ENCODE results near the gene XRCC4. TPM values are rescaled to one million over a fixed set of nuclear protein-coding genes. Genes with fewer than 3 reads are reported as not detected.

XRCC4 gene
- total and polyA plus RNA-seq, 9 of the 15 experiments (the other 6 are each of a cell fraction or from before 2014, with no cell fraction given), result 13.6 to 61.6 (median 22.4) TPM

GRCh38 chr5:83077662-83078261, 415 bp downstream of the XRCC4 start (continued):
- no peak for TF ChIP-seq ZNF407 (IDR thresholded peaks at IDR 0.05; ENCODE audit: low read depth)
- peak in 1 of 2 experiments; percentile 73; a peak in 2 of 4 replicates for TF ChIP-seq RCOR1 (IDR thresholded peaks at IDR 0.05; ENCODE audit: borderline replicate concordance in 1 of 2, low read depth in 2 of 2, low read length in 2 of 2)
- TF ChIP-seq, protein P1, sequence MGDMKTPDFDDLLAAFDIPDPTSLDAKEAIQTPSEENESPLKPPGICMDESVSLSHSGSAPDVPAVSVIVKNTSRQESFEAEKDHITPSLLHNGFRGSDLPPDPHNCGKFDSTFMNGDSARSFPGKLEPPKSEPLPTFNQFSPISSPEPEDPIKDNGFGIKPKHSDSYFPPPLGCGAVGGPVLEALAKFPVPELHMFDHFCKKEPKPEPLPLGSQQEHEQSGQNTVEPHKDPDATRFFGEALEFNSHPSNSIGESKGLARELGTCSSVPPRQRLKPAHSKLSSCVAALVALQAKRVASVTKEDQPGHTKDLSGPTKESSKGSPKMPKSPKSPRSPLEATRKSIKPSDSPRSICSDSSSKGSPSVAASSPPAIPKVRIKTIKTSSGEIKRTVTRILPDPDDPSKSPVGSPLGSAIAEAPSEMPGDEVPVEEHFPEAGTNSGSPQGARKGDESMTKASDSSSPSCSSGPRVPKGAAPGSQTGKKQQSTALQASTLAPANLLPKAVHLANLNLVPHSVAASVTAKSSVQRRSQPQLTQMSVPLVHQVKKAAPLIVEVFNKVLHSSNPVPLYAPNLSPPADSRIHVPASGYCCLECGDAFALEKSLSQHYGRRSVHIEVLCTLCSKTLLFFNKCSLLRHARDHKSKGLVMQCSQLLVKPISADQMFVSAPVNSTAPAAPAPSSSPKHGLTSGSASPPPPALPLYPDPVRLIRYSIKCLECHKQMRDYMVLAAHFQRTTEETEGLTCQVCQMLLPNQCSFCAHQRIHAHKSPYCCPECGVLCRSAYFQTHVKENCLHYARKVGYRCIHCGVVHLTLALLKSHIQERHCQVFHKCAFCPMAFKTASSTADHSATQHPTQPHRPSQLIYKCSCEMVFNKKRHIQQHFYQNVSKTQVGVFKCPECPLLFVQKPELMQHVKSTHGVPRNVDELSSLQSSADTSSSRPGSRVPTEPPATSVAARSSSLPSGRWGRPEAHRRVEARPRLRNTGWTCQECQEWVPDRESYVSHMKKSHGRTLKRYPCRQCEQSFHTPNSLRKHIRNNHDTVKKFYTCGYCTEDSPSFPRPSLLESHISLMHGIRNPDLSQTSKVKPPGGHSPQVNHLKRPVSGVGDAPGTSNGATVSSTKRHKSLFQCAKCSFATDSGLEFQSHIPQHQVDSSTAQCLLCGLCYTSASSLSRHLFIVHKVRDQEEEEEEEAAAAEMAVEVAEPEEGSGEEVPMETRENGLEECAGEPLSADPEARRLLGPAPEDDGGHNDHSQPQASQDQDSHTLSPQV (IDR thresholded peaks at IDR 0.05), result no peak
- TF ChIP-seq CEBPG (CRISPR knock-in tag; IDR thresholded peaks at IDR 0.05), result no peak
- no peak for TF ChIP-seq CEBPG (tag; conservative IDR thresholded peaks at IDR 0.05 in 1 of 2, IDR thresholded peaks at IDR 0.05 in 1 of 2)
- no peak for TF ChIP-seq NR1H2 (CRISPR knock-in tag; IDR thresholded peaks at IDR 0.05)
- TF ChIP-seq SIRT6 (IDR thresholded peaks at IDR 0.05; ENCODE audit: low read depth, low read length), result no peak
- TF ChIP-seq, protein P2, sequence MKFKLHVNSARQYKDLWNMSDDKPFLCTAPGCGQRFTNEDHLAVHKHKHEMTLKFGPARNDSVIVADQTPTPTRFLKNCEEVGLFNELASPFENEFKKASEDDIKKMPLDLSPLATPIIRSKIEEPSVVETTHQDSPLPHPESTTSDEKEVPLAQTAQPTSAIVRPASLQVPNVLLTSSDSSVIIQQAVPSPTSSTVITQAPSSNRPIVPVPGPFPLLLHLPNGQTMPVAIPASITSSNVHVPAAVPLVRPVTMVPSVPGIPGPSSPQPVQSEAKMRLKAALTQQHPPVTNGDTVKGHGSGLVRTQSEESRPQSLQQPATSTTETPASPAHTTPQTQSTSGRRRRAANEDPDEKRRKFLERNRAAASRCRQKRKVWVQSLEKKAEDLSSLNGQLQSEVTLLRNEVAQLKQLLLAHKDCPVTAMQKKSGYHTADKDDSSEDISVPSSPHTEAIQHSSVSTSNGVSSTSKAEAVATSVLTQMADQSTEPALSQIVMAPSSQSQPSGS (CRISPR knock-in tag; IDR thresholded peaks at IDR 0.05), result no peak
- TF ChIP-seq, protein P3, sequence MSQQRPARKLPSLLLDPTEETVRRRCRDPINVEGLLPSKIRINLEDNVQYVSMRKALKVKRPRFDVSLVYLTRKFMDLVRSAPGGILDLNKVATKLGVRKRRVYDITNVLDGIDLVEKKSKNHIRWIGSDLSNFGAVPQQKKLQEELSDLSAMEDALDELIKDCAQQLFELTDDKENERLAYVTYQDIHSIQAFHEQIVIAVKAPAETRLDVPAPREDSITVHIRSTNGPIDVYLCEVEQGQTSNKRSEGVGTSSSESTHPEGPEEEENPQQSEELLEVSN (IDR thresholded peaks at IDR 0.05; ENCODE audit: borderline replicate concordance in 1 of 2, extremely low read depth in 1 of 2, insufficient read depth in 1 of 2, insufficient read length in 1 of 2, low read depth in 1 of 2, low read length in 1 of 2, poor library complexity in 1 of 2, severe bottlenecking in 1 of 2), result no peak
- no peak for TF ChIP-seq TRIM24 (IDR thresholded peaks at IDR 0.05)
